K562 (cell line): Measurements from ENCODE around the gene LRRC15. TPM values are rescaled to one million over a fixed set of nuclear protein-coding genes. Genes with fewer than 3 reads are reported as not detected.

ENCODE experiments used
- BCL6 ChIP-seq: fragments of 250-450 bp; sonication (Bioruptor Pico); IDR thresholded peaks from 2 replicates; pipeline ENCODE4 v1.4.0; 2020
- EHMT2 ChIP-seq: fragments of 450-650 bp; IDR thresholded peaks from 2 replicates; pipeline ENCODE4 v1.6.1; 2018; ENCODE audit warnings: antibody characterized with exemption
- FOXP1 ChIP-seq: sonication (generic); formaldehyde crosslinking; IDR thresholded peaks from 2 replicates; pipeline ENCODE4 v1.8.0; 2022; ENCODE audit warnings: mild to moderate bottlenecking, missing genetic modification reagents
- GABPB2 ChIP-seq: fragments of 250-450 bp; sonication (Bioruptor Pico); conservative IDR thresholded peaks from 2 replicates; pipeline ENCODE4 v1.5.1; 2021; ENCODE audit warnings: mild to moderate bottlenecking
- HDAC1 ChIP-seq, 2 experiments: fragments of 450-650 bp; IDR thresholded peaks; 2 replicates each; pipeline ENCODE4 v1.6.1; 2016 to 2017; ENCODE audit warnings: inconsistent platforms in 1 of 2, mild to moderate bottlenecking in 1 of 2, moderate library complexity in 1 of 2
- HOXB6 ChIP-seq: fragments of 250-450 bp; sonication (Bioruptor Pico); IDR thresholded peaks from 2 replicates; pipeline ENCODE4 v1.5.1; 2022; ENCODE audit warnings: mild to moderate bottlenecking, borderline replicate concordance
- KLF16 ChIP-seq: IDR thresholded peaks from 2 replicates; pipeline ENCODE4 v1.6.1; 2016; ENCODE audit warnings: antibody characterized with exemption
- MEF2A ChIP-seq: IDR thresholded peaks from 2 replicates; pipeline ENCODE4 v1.6.1; 2011; ENCODE audit warnings: low read depth, mild to moderate bottlenecking, low read length, moderate library complexity; ENCODE audit not compliant: control insufficient read depth
- NFE2 ChIP-seq: IDR thresholded peaks from 2 replicates; pipeline ENCODE4 v1.6.1; 2014; ENCODE audit warnings: antibody characterized with exemption, low read depth
- SMARCB1 ChIP-seq: IDR thresholded peaks from 2 replicates; pipeline ENCODE4 v1.6.1; 2011; ENCODE audit warnings: improper control_type of control experiment, low read depth; ENCODE audit not compliant: insufficient read length
- TRIM28 ChIP-seq: fragments of 450-650 bp; IDR thresholded peaks from 2 replicates; pipeline ENCODE4 v1.6.1; 2017
- ZNF146 ChIP-seq: IDR thresholded peaks from one replicate; pipeline ENCODE4 v1.6.1; 2018; ENCODE audit warnings: missing compliant biosample characterization; ENCODE audit not compliant: unreplicated experiment
- ZNF354B ChIP-seq: fragments of 250-450 bp; sonication (Bioruptor Pico); IDR thresholded peaks from 2 replicates; pipeline ENCODE4 v1.4.0; 2020
- ZNF75A ChIP-seq: fragments of 450-650 bp; formaldehyde crosslinking; IDR thresholded peaks from 2 replicates; pipeline ENCODE4 v1.4.0; 2020; ENCODE audit warnings: mild to moderate bottlenecking
- ZNF780A ChIP-seq: fragments of 250-450 bp; sonication (Bioruptor Pico); IDR thresholded peaks from 2 replicates; pipeline ENCODE4 v1.5.0; 2021; ENCODE audit warnings: mild to moderate bottlenecking
- ZNF785 ChIP-seq: fragments of 250-450 bp; sonication (Bioruptor Pico); IDR thresholded peaks from 2 replicates; pipeline ENCODE4 v1.4.0; 2020; ENCODE audit warnings: mild to moderate bottlenecking
- polyA plus RNA-seq, 8 experiments: library from polyadenylated mRNA; depleted of rRNA in 4 of 8; stranded (reverse) in 5 of 8; unstranded in 3 of 8; fragments of >200 nt; fragmentation: Nextera tagmentation in 2 of 8; fragmentation: Illumina TruSeq in 1 of 8; extraction: Ambion mirVana in 2 of 8; extraction: Trizol in 1 of 8; gene quantifications; 2 replicates each; pipeline versions ENCODE4 v1.2.1 to v1.2.3, GENCODE V29; 2011 to 2014; ENCODE audit warnings: inconsistent platforms in 1 of 8, missing spikeins in 1 of 8
- total RNA-seq, 7 experiments: library from RNA; depleted of rRNA in 6 of 7; stranded (reverse); fragments of >200 nt in 6 of 7; fragmentation: Illumina TruSeq in 2 of 7; extraction: Trizol in 2 of 7; gene quantifications; 2 replicates each; pipeline versions ENCODE4 v1.2.1 to v1.2.3, GENCODE V29; 2011 to 2021; ENCODE audit warnings: low replicate concordance in 1 of 7
- TF ChIP-seq, protein P1 (sequence below): sonication (generic); formaldehyde crosslinking; IDR thresholded peaks from 2 replicates; pipeline ENCODE4 v1.8.0; 2022; ENCODE audit warnings: mild to moderate bottlenecking, low read depth, missing genetic modification reagents
- TF ChIP-seq, protein P2 (sequence below): fragments of 250-450 bp; sonication (Bioruptor Pico); IDR thresholded peaks from 2 replicates; pipeline ENCODE4 v1.8.0; 2022; ENCODE audit warnings: moderate library complexity, mild to moderate bottlenecking, inconsistent platforms
- TF ChIP-seq, protein P3 (sequence below): fragments of 450-650 bp; IDR thresholded peaks from 2 replicates; pipeline ENCODE4 v1.6.1; 2014; ENCODE audit warnings: low read depth, mild to moderate bottlenecking, moderate library complexity, borderline replicate concordance
- TF ChIP-seq, protein P4 (sequence below), 2 experiments: fragments of 450-650 bp in 1 of 2; IDR thresholded peaks; 2 replicates each; pipeline ENCODE4 v1.6.1; 2011 to 2017; ENCODE audit warnings: low read depth in 2 of 2, antibody characterized with exemption in 1 of 2, borderline replicate concordance in 1 of 2, low read length in 1 of 2, mild to moderate bottlenecking in 1 of 2, mixed read lengths in 1 of 2; ENCODE audit not compliant: control insufficient read depth in 1 of 2
- TF ChIP-seq, protein P5 (sequence below): sonication (generic); IDR thresholded peaks from 2 replicates; pipeline ENCODE4 v1.6.1; 2016

The LRRC15 gene
- total and polyA plus RNA-seq, 9 of the 15 experiments (the other 6 are each of a cell fraction or from before 2014, with no cell fraction given): not detected

DNA sequence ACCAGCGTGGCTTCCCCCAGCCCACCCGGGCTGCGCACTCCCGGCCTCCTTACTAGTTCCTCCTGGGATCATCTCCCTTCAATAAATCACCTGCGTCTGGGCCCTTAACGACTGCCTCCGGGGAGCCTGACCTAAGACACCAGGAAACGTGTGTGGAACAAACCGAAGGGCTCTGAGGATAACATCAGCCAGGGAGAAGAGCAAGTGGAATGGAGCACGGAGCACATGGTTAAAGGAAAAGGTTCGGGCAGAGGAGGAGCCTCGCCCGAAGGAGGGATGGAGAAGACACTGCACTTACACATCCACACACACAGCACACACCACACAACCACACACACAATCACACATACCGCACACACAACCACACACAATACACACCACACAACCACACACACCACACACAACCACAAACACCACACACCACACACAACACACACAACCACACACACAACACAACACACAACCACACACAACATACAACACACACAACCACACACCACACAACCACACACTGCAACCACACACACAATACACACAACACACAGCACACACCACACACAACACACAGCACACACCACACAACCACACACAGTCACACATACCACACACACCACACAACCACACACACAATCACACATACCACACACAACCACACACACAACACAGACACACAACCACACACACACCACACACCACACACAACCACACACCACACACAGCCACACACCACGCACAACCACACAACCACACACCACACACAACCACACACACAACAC is 43.2 kb downstream of the LRRC15 start (continued):
- TF ChIP-seq, protein P1, sequence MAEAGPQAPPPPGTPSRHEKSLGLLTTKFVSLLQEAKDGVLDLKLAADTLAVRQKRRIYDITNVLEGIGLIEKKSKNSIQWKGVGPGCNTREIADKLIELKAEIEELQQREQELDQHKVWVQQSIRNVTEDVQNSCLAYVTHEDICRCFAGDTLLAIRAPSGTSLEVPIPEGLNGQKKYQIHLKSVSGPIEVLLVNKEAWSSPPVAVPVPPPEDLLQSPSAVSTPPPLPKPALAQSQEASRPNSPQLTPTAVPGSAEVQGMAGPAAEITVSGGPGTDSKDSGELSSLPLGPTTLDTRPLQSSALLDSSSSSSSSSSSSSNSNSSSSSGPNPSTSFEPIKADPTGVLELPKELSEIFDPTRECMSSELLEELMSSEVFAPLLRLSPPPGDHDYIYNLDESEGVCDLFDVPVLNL (CRISPR knock-in tag): peak; percentile 55; the same call in 1 of the 2 replicates
- TF ChIP-seq ZNF146 (CRISPR knock-in tag) (no peak), TRIM28 (no peak), ZNF780A (CRISPR knock-in tag) (no peak), ZNF354B (CRISPR knock-in tag) (no peak), ZNF75A (no peak), SMARCB1 (no peak), HOXB6 (CRISPR knock-in tag) (no peak), ZNF785 (CRISPR knock-in tag) (no peak), KLF16 (no peak), EHMT2 (0 out of 2 replicates have a peak, but pooled peaks have one; percentile 48), MEF2A (no peak), FOXP1 (CRISPR knock-in tag) (peak; percentile 62; the same call in 1 of the 2 replicates), NFE2 (no peak), BCL6 (CRISPR knock-in tag) (no peak), GABPB2 (CRISPR knock-in tag) (no peak), HDAC1 (IDR thresholded peaks at IDR 0.05) (peak in 1 of 2 experiments; percentile 81; a peak in 2 of 4 replicates)
- TF ChIP-seq, protein P2, sequence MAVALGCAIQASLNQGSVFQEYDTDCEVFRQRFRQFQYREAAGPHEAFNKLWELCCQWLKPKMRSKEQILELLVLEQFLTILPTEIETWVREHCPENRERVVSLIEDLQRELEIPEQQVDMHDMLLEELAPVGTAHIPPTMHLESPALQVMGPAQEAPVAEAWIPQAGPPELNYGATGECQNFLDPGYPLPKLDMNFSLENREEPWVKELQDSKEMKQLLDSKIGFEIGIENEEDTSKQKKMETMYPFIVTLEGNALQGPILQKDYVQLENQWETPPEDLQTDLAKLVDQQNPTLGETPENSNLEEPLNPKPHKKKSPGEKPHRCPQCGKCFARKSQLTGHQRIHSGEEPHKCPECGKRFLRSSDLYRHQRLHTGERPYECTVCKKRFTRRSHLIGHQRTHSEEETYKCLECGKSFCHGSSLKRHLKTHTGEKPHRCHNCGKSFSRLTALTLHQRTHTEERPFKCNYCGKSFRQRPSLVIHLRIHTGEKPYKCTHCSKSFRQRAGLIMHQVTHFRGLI (CRISPR knock-in tag): no peak
- TF ChIP-seq, protein P3, sequence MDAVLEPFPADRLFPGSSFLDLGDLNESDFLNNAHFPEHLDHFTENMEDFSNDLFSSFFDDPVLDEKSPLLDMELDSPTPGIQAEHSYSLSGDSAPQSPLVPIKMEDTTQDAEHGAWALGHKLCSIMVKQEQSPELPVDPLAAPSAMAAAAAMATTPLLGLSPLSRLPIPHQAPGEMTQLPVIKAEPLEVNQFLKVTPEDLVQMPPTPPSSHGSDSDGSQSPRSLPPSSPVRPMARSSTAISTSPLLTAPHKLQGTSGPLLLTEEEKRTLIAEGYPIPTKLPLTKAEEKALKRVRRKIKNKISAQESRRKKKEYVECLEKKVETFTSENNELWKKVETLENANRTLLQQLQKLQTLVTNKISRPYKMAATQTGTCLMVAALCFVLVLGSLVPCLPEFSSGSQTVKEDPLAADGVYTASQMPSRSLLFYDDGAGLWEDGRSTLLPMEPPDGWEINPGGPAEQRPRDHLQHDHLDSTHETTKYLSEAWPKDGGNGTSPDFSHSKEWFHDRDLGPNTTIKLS: no peak
- TF ChIP-seq, protein P4, sequence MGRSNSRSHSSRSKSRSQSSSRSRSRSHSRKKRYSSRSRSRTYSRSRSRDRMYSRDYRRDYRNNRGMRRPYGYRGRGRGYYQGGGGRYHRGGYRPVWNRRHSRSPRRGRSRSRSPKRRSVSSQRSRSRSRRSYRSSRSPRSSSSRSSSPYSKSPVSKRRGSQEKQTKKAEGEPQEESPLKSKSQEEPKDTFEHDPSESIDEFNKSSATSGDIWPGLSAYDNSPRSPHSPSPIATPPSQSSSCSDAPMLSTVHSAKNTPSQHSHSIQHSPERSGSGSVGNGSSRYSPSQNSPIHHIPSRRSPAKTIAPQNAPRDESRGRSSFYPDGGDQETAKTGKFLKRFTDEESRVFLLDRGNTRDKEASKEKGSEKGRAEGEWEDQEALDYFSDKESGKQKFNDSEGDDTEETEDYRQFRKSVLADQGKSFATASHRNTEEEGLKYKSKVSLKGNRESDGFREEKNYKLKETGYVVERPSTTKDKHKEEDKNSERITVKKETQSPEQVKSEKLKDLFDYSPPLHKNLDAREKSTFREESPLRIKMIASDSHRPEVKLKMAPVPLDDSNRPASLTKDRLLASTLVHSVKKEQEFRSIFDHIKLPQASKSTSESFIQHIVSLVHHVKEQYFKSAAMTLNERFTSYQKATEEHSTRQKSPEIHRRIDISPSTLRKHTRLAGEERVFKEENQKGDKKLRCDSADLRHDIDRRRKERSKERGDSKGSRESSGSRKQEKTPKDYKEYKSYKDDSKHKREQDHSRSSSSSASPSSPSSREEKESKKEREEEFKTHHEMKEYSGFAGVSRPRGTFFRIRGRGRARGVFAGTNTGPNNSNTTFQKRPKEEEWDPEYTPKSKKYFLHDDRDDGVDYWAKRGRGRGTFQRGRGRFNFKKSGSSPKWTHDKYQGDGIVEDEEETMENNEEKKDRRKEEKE (IDR thresholded peaks at IDR 0.05; ENCODE audit: borderline replicate concordance in 1 of 2, control insufficient read depth in 1 of 2, low read depth in 2 of 2, low read length in 1 of 2): peak; percentile 18 to 67; a peak in 1 of 4 replicates
- TF ChIP-seq, protein P5, sequence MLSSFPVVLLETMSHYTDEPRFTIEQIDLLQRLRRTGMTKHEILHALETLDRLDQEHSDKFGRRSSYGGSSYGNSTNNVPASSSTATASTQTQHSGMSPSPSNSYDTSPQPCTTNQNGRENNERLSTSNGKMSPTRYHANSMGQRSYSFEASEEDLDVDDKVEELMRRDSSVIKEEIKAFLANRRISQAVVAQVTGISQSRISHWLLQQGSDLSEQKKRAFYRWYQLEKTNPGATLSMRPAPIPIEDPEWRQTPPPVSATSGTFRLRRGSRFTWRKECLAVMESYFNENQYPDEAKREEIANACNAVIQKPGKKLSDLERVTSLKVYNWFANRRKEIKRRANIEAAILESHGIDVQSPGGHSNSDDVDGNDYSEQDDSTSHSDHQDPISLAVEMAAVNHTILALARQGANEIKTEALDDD: no peak
